ENCODE data around the gene ZFAND6.

GRCh38 chr15:80153900-80154299, 94.4 kb downstream of the ZFAND6 start:
- TF ChIP-seq EZH2 (IDR thresholded peaks at IDR 0.05; ENCODE audit: borderline replicate concordance, low read length) (no peak), CTCF (conservative IDR thresholded peaks at IDR 0.05 in 1 of 2, IDR thresholded peaks at IDR 0.05 in 1 of 2; ENCODE audit: extremely low read depth in 1 of 2, insufficient read depth in 1 of 2, low read depth in 1 of 2, low read length in 2 of 2) (no peak)

All from mammary epithelial cell (primary cell).